Heart left ventricle (tissue), 16 donors: ENCODE measurements around the gene OTOP3. TPM values are rescaled to one million over a fixed set of nuclear protein-coding genes. Genes with fewer than 3 reads are reported as not detected.
A peak's percentile ranks its signal among the peaks of the same experiment; 100 is the strongest.

Experiments used
- ATAC-seq, 4 donors: fragments of 200-7000 bp; cut with Tn5 transposase; one replicate each; pipeline ENCODE4 v1.9.1; 2020 to 2022; ENCODE audit warnings: moderate library complexity in 4 of 4, mild to moderate bottlenecking in 3 of 4, moderate number of reproducible peaks in 1 of 4
- DNase-seq, 5 donors: peaks; one replicate each; pipeline ENCODE4 v3.0.0-alpha.2; 2020
- H3K27ac ChIP-seq, 12 donors: fragments of 200-600 bp; sonication (generic) in 4 of 12; one replicate each; pipeline versions ENCODE4 v1.5.0 to v1.8.0; 2016 to 2022; ENCODE audit warnings: mild to moderate bottlenecking in 2 of 12
- H3K27me3 ChIP-seq, 9 donors: fragments of 200-600 bp; sonication (generic) in 2 of 9; one replicate each; pipeline versions ENCODE4 v1.5.1 to v1.8.0; 2016 to 2022; ENCODE audit warnings: mild to moderate bottlenecking in 3 of 9
- H3K36me3 ChIP-seq, 9 donors: fragments of 200-600 bp; sonication (generic) in 2 of 9; one replicate each; pipeline versions ENCODE4 v1.5.0 to v1.8.0; 2018 to 2022; ENCODE audit warnings: mild to moderate bottlenecking in 2 of 9
- H3K4me1 ChIP-seq, 12 donors: fragments of 200-600 bp; sonication (generic) in 4 of 12; one replicate each; pipeline versions ENCODE4 v1.5.0 to v1.8.0; 2016 to 2022; ENCODE audit warnings: mild to moderate bottlenecking in 3 of 12
- H3K4me3 ChIP-seq, 12 donors: fragments of 200-600 bp; sonication (generic) in 4 of 12; one replicate each; pipeline versions ENCODE4 v1.5.0 to v1.8.0; 2017 to 2022; ENCODE audit warnings: mild to moderate bottlenecking in 9 of 12, moderate library complexity in 4 of 12
- H3K9me3 ChIP-seq, 12 donors: fragments of 200-600 bp; sonication (generic) in 4 of 12; one replicate each; pipeline versions ENCODE4 v1.5.0 to v1.8.0; 2016 to 2022; ENCODE audit warnings: mild to moderate bottlenecking in 1 of 12
- CTCF ChIP-seq, 12 donors: fragments of 200-600 bp; sonication (generic) in 4 of 12; IDR thresholded peaks; one replicate each; pipeline versions ENCODE4 v1.5.0 to v1.8.0; 2018 to 2022; ENCODE audit warnings: antibody characterized with exemption in 12 of 12, mild to moderate bottlenecking in 5 of 12
- POLR2A ChIP-seq, 2 donors: fragments of 450-650 bp; IDR thresholded peaks; one replicate each; pipeline ENCODE4 v1.6.1; 2017; ENCODE audit warnings: antibody characterized with exemption in 2 of 2, mild to moderate bottlenecking in 2 of 2, moderate library complexity in 2 of 2
- WGBS, 4 donors: extraction: QIAGEN DNeasy Blood & Tissue Kit in 2 of 4; methylation state at CpG; one replicate each; pipeline versions ENCODE4 v1.1.5 to v1.1.7; 2013 to 2018; 5-methylcytosine and 5-hydroxymethylcytosine counted together
- intact Hi-C, 10 donors: fragments of 100-400 bp; cut with DNase I; formaldehyde crosslinking; loops; one replicate each; pipeline versions ENCODE4 v1.11.1 to v1.14.2; 2022
- polyA plus RNA-seq, 2 donors: library from polyadenylated mRNA; stranded (reverse); fragments of 200-250 nt; gene quantifications; one replicate each; pipeline ENCODE4 v1.2.3, GENCODE V29; 2013
- total RNA-seq, 9 donors: library from RNA; depleted of rRNA in 2 of 9; stranded (reverse); fragments of >200 nt in 2 of 9; fragmentation: NEBNext Ultra II Directional in 3 of 9; extraction: Animal tissue kit (Norgen Biotek cat#: 25700) in 3 of 9; gene quantifications; one replicate each; pipeline versions ENCODE4 v1.1.0 to v1.2.4, GENCODE V29; 2016 to 2023
- donor health status: ischemic (EF 13 %, LVEDD 7.1; RV severe dilation, severe dysfunction).
- donor health status: healthy with polysubstance abuse.
- donor health status: DM: no; HTN: yes; CAD: no.
- donor health status: DM: no; HTN: no; CAD: no.
- donor health status: ischemic (EF 25% LVEDD 6.9; RV normal size, moderate dysfunction).
- donor health status: ischemic (EF 25% LVEDD 5.7; RV mildly dilated, moderate dysfunction).
- donor health status: healthy.
- donor health status: DM: yes; HTN: yes; CAD: no.
- donor health status: ischemic (EF 35%, LVEDD 5.7; RV mildly dilated, moderate dysfunction).
- donor health status: nonischemic (EF 11% LVEDD 7.7; RV severe dilation, severe dysfunction).
- donor health status: DM: yes; HTN: yes; CAD: no.
- donor health status: PGD.
- donor health status: ischemic (EF 29% LVEDD 5.4; RV normal size, mild dysfunction).
- donor health status: nonischemic (EF 23%, LVEDD 6.1; RV moderate dilation, normal function).

The OTOP3 gene
- total and polyA plus RNA-seq, 11 donors, result not detected

- no peak overlapping the region for H3K4me3 ChIP-seq
- 54 to 69% (median 66%) methylated on average over 3 of the region's 3 CpGs for WGBS, 4 donors
- no peak overlapping the region for H3K27ac ChIP-seq
- H3K9me3 ChIP-seq, result no peaks in the 10 kb centered on the region
- H3K27me3 ChIP-seq, result peaks cover 27 to 79% (median 50%) of the 10 kb centered on the region in 9 donors
- TF ChIP-seq CTCF (IDR thresholded peaks at IDR 0.05), result no peak
- no peak for TF ChIP-seq POLR2A (IDR thresholded peaks at IDR 0.05)
- ATAC-seq, result no peak
- H3K4me1 ChIP-seq, result peaks cover 0 to 12% (median 0%) of the 10 kb centered on the region in 12 donors
- intact Hi-C loops, result no loop called here
- no peaks in the 10 kb centered on the region for H3K36me3 ChIP-seq
- peak in 1 of 5 donors; percentile 15 for DNase-seq
Observed at GRCh38 chr17:74935048-74935447, 650 bp upstream of the OTOP3 start.

- Histone ChIP-seq H3K36me3 (no peaks in the 10 kb centered on the region), H3K9me3 (no peaks in the 10 kb centered on the region), H3K4me3 (peak overlapping the region in 1 of 12 donors; percentile 4), H3K4me1 (peaks cover 0 to 12% (median 0%) of the 10 kb centered on the region in 12 donors), H3K27ac (no peak overlapping the region), H3K27me3 (peaks cover 27 to 82% (median 50%) of the 10 kb centered on the region in 9 donors)
- DNase-seq (no peak), ATAC-seq (no peak)
- WGBS, 4 donors, result 15 to 21% (median 18%) methylated on average over 10 to 12 of the region's 12 CpGs
- TF ChIP-seq POLR2A (IDR thresholded peaks at IDR 0.05) (no peak), CTCF (IDR thresholded peaks at IDR 0.05) (no peak)
- intact Hi-C loops, result no loop called here
Observed at GRCh38 chr17:74936470-74936799, 737 bp downstream of the OTOP3 start.

- peak in 1 of 5 donors; percentile 18 for DNase-seq
Observed at GRCh38 chr17:74937064-74938051, 1.7 kb downstream of the OTOP3 start.

More at GRCh38 chr17:74937064-74938051, 1.7 kb downstream of the OTOP3 start:
- WGBS, 4 donors, result 48 to 51% (median 48%) methylated on average over 11 of the region's 11 CpGs
- intact Hi-C loops, result no loop called here
- Histone ChIP-seq H3K36me3 (no peaks in the 10 kb centered on the region), H3K4me3 (no peak overlapping the region), H3K27me3 (peaks cover 27 to 81% (median 50%) of the 10 kb centered on the region in 9 donors), H3K4me1 (peaks cover 0 to 12% (median 0%) of the 10 kb centered on the region in 12 donors), H3K9me3 (no peaks in the 10 kb centered on the region), H3K27ac (no peak overlapping the region)
- TF ChIP-seq POLR2A (IDR thresholded peaks at IDR 0.05), result no peak
- no peak for TF ChIP-seq CTCF (IDR thresholded peaks at IDR 0.05)
- no peak for ATAC-seq
